Measurements from ENCODE around the gene ATG16L2. TPM values are rescaled to one million over a fixed set of nuclear protein-coding genes. Genes with fewer than 3 reads are reported as not detected.

Gene ATG16L2
- polyA plus RNA-seq, 1 donor (not counting 4 experiments of a cell fraction or from before 2014, with no cell fraction given), result 9.9 TPM

GRCh38 chr11:72829178-72829577 lies 15.0 kb downstream of the ATG16L2 start:
- no peak overlapping the region for H3K4me3 ChIP-seq (ENCODE audit: control insufficient read depth in 2 of 3, extremely low read depth in 1 of 3, insufficient read depth in 2 of 3, low read depth in 1 of 3, low read length in 3 of 3)
- no peak overlapping the region for H3K9ac ChIP-seq (ENCODE audit: control insufficient read depth, extremely low read depth, insufficient read depth, low read length)
- FAIRE-seq (no peak), DNase-seq (ENCODE audit: low read depth, low spot score) (no peak)
- peaks cover 2 to 8% of the 10 kb centered on the region in 2 experiments for H3K36me3 ChIP-seq (ENCODE audit: control insufficient read depth in 2 of 2, extremely low read depth in 1 of 2, insufficient read depth in 2 of 2, low read length in 2 of 2)
- H3K9me1 ChIP-seq (ENCODE audit: control insufficient read depth, extremely low read depth, insufficient read depth, low read length), result no peaks in the 10 kb centered on the region
- H3K27ac ChIP-seq (ENCODE audit: control insufficient read depth, insufficient read depth, low read length), result no peak overlapping the region
- H3K79me2 ChIP-seq (ENCODE audit: control insufficient read depth, insufficient read depth, low read length), result no peaks in the 10 kb centered on the region
- dilution Hi-C loops (cut with MboI; ENCODE audit: extremely low pct_ligation_motif_present, low sequenced_read_pairs), result no loop called here
- H3K4me1 ChIP-seq (ENCODE audit: control insufficient read depth, extremely low read depth, insufficient read depth, low read length), result peaks cover 14% of the 10 kb centered on the region
- no peaks in the 10 kb centered on the region for H4K20me1 ChIP-seq (ENCODE audit: control insufficient read depth, extremely low read depth, insufficient read depth, low read length)
- no peak overlapping the region for H2AFZ ChIP-seq (ENCODE audit: control insufficient read depth, low read length)
- H3K4me2 ChIP-seq (ENCODE audit: control insufficient read depth, extremely low read depth, insufficient read depth, low read depth, low read length), result no peak overlapping the region
- TF ChIP-seq EZH2 (IDR thresholded peaks at IDR 0.05; ENCODE audit: low read length), result no peak
- TF ChIP-seq CTCF (optimal IDR thresholded peaks at IDR 0.05 in 1 of 3, IDR thresholded peaks at IDR 0.05 in 1 of 3, conservative IDR thresholded peaks at IDR 0.05 in 1 of 3; ENCODE audit: extremely low read depth in 1 of 3, insufficient read depth in 2 of 3, low read length in 3 of 3), result no peak
- no peaks in the 10 kb centered on the region for H3K9me3 ChIP-seq (ENCODE audit: control insufficient read depth, low read depth, low read length)
- H3K27me3 ChIP-seq (ENCODE audit: control insufficient read depth, extremely low read depth, insufficient read depth, low read length), result no peaks in the 10 kb centered on the region

GRCh38 chr11:72829884-72830533 lies 15.8 kb downstream of the ATG16L2 start:
- no peaks in the 10 kb centered on the region for H3K9me1 ChIP-seq (ENCODE audit: control insufficient read depth, extremely low read depth, insufficient read depth, low read length)

More at GRCh38 chr11:72829884-72830533, 15.8 kb downstream of the ATG16L2 start:
- FAIRE-seq (no peak), DNase-seq (ENCODE audit: low read depth, low spot score) (no peak)
- Histone ChIP-seq H3K4me1 (ENCODE audit: control insufficient read depth, extremely low read depth, insufficient read depth, low read length) (peaks cover 14% of the 10 kb centered on the region), H4K20me1 (ENCODE audit: control insufficient read depth, extremely low read depth, insufficient read depth, low read length) (no peaks in the 10 kb centered on the region), H3K36me3 (ENCODE audit: control insufficient read depth in 2 of 2, extremely low read depth in 1 of 2, insufficient read depth in 2 of 2, low read length in 2 of 2) (peaks cover 0 to 8% of the 10 kb centered on the region in 2 experiments), H3K27me3 (ENCODE audit: control insufficient read depth, extremely low read depth, insufficient read depth, low read length) (no peaks in the 10 kb centered on the region), H3K9me3 (ENCODE audit: control insufficient read depth, low read depth, low read length) (no peaks in the 10 kb centered on the region), H3K9ac (ENCODE audit: control insufficient read depth, extremely low read depth, insufficient read depth, low read length) (no peak overlapping the region), H3K27ac (ENCODE audit: control insufficient read depth, insufficient read depth, low read length) (no peak overlapping the region), H3K79me2 (ENCODE audit: control insufficient read depth, insufficient read depth, low read length) (no peaks in the 10 kb centered on the region), H2AFZ (ENCODE audit: control insufficient read depth, low read length) (no peak overlapping the region), H3K4me3 (ENCODE audit: control insufficient read depth in 2 of 3, extremely low read depth in 1 of 3, insufficient read depth in 2 of 3, low read depth in 1 of 3, low read length in 3 of 3) (no peak overlapping the region), H3K4me2 (ENCODE audit: control insufficient read depth, extremely low read depth, insufficient read depth, low read depth, low read length) (no peak overlapping the region)
- dilution Hi-C loops (cut with MboI; ENCODE audit: extremely low pct_ligation_motif_present, low sequenced_read_pairs), result no loop called here
- TF ChIP-seq CTCF (optimal IDR thresholded peaks at IDR 0.05 in 1 of 3, IDR thresholded peaks at IDR 0.05 in 1 of 3, conservative IDR thresholded peaks at IDR 0.05 in 1 of 3; ENCODE audit: extremely low read depth in 1 of 3, insufficient read depth in 2 of 3, low read length in 3 of 3) (no peak), EZH2 (IDR thresholded peaks at IDR 0.05; ENCODE audit: low read length) (no peak)

All from keratinocyte (primary cell).